ENCODE data around the gene PAK6. TPM values are rescaled to one million over a fixed set of nuclear protein-coding genes. Genes with fewer than 3 reads are reported as not detected.

Gene PAK6
- total RNA-seq, 1 donor from 2014 or later: 10.1 TPM

GRCh38 chr15:40293905-40294895, 55.3 kb downstream of the PAK6 start:
- DNase-seq (ENCODE audit: low spot score in 2 of 2, unreplicated experiment in 2 of 2): no peak
- Mint-ChIP-seq H3K36me3 (peaks cover 4% of the 10 kb centered on the region), H3K9me3 (peaks cover 2% of the 10 kb centered on the region), H3K27me3 (ENCODE audit: low read depth) (peaks cover 34% of the 10 kb centered on the region), H3K4me1 (peaks cover 24% of the 10 kb centered on the region), H3K4me3 (no peak overlapping the region), H3K27ac (no peak overlapping the region)
- TF ChIP-seq CTCF (IDR thresholded peaks at IDR 0.05; ENCODE audit: unreplicated experiment): no peak

GRCh38 chr15:40295297-40295696, 56.4 kb downstream of the PAK6 start:
- Mint-ChIP-seq H3K9me3 (peaks cover 9% of the 10 kb centered on the region), H3K4me3 (no peak overlapping the region), H3K36me3 (peaks cover 9% of the 10 kb centered on the region), H3K27ac (no peak overlapping the region), H3K27me3 (ENCODE audit: low read depth) (peaks cover 29% of the 10 kb centered on the region), H3K4me1 (peaks cover 24% of the 10 kb centered on the region)
- no peak for DNase-seq (ENCODE audit: low spot score in 2 of 2, unreplicated experiment in 2 of 2)
- TF ChIP-seq CTCF (IDR thresholded peaks at IDR 0.05; ENCODE audit: unreplicated experiment): no peak

GRCh38 chr15:40295877-40296560, 57.2 kb downstream of the PAK6 start:
- no peak for DNase-seq (ENCODE audit: low spot score in 2 of 2, unreplicated experiment in 2 of 2)
- TF ChIP-seq CTCF (IDR thresholded peaks at IDR 0.05; ENCODE audit: unreplicated experiment): no peak
- peaks cover 9% of the 10 kb centered on the region for H3K9me3 Mint-ChIP-seq
- peaks cover 9% of the 10 kb centered on the region for H3K36me3 Mint-ChIP-seq
- H3K27ac Mint-ChIP-seq: no peak overlapping the region
- H3K27me3 Mint-ChIP-seq (ENCODE audit: low read depth): peaks cover 26% of the 10 kb centered on the region
- H3K4me3 Mint-ChIP-seq: no peak overlapping the region
- peaks cover 25% of the 10 kb centered on the region for H3K4me1 Mint-ChIP-seq

- peaks cover 9% of the 10 kb centered on the region for H3K36me3 Mint-ChIP-seq
- DNase-seq (ENCODE audit: low spot score in 2 of 2, unreplicated experiment in 2 of 2): no peak
- peak overlapping the region; percentile 8 for H3K4me3 Mint-ChIP-seq
- H3K27ac Mint-ChIP-seq: no peak overlapping the region
- H3K4me1 Mint-ChIP-seq: peaks cover 31% of the 10 kb centered on the region
- no peak for TF ChIP-seq CTCF (IDR thresholded peaks at IDR 0.05; ENCODE audit: unreplicated experiment)
- peaks cover 9% of the 10 kb centered on the region for H3K9me3 Mint-ChIP-seq
- peaks cover 24% of the 10 kb centered on the region for H3K27me3 Mint-ChIP-seq (ENCODE audit: low read depth)
Measured at GRCh38 chr15:40296561-40297230, 57.8 kb downstream of the PAK6 start.

- no peak overlapping the region for H3K4me3 Mint-ChIP-seq
- no peak for DNase-seq (ENCODE audit: low spot score in 2 of 2, unreplicated experiment in 2 of 2)
- H3K27me3 Mint-ChIP-seq (ENCODE audit: low read depth): peaks cover 17% of the 10 kb centered on the region
- no peak overlapping the region for H3K27ac Mint-ChIP-seq
- TF ChIP-seq CTCF (IDR thresholded peaks at IDR 0.05; ENCODE audit: unreplicated experiment): no peak
- H3K4me1 Mint-ChIP-seq: peaks cover 32% of the 10 kb centered on the region
- peaks cover 9% of the 10 kb centered on the region for H3K36me3 Mint-ChIP-seq
- H3K9me3 Mint-ChIP-seq: peaks cover 9% of the 10 kb centered on the region
Measured at GRCh38 chr15:40297356-40297755, 58.5 kb downstream of the PAK6 start.
